Tibial nerve (tissue), 3 donors: Measurements from ENCODE around the gene S100A14.

Source experiments
- POLR2A ChIP-seq, 2 donors: fragments of 450-650 bp; IDR thresholded peaks; one replicate each; pipeline ENCODE4 v1.6.1; 2017; ENCODE audit warnings: antibody characterized with exemption in 2 of 2, mild to moderate bottlenecking in 2 of 2, moderate library complexity in 2 of 2
- TF ChIP-seq, protein P1 (sequence below), 5 experiments: fragments of 200-600 bp in 3 of 5; fragments of 450-650 bp in 2 of 5; sonication (generic) in 3 of 5; IDR thresholded peaks; one replicate each; pipeline ENCODE4 v1.5.1; 2016 to 2019; ENCODE audit warnings: antibody characterized with exemption in 5 of 5, mild to moderate bottlenecking in 3 of 5, moderate library complexity in 2 of 5

DNA sequence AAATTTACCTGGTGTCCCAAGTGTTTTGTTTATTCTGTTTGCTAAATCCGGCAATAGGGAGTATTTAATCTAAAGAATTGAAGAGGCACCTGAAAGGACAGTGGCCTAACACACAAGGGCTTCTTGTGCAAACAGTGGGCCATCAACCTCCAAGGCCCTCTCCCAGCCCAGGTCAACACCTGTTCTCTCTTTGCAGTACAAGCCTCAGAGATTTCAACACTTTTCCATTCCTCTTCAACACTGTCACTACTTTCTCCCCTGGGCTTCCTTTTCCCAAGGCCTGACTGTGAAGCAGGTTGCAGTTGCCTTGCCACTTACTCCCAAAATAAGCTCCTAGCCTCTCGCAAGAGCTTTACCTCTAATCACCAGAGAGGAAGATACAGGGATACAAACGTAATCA is 39.2 kb upstream of the S100A14 start:
- TF ChIP-seq POLR2A (IDR thresholded peaks at IDR 0.05): no peak
- TF ChIP-seq, protein P1, sequence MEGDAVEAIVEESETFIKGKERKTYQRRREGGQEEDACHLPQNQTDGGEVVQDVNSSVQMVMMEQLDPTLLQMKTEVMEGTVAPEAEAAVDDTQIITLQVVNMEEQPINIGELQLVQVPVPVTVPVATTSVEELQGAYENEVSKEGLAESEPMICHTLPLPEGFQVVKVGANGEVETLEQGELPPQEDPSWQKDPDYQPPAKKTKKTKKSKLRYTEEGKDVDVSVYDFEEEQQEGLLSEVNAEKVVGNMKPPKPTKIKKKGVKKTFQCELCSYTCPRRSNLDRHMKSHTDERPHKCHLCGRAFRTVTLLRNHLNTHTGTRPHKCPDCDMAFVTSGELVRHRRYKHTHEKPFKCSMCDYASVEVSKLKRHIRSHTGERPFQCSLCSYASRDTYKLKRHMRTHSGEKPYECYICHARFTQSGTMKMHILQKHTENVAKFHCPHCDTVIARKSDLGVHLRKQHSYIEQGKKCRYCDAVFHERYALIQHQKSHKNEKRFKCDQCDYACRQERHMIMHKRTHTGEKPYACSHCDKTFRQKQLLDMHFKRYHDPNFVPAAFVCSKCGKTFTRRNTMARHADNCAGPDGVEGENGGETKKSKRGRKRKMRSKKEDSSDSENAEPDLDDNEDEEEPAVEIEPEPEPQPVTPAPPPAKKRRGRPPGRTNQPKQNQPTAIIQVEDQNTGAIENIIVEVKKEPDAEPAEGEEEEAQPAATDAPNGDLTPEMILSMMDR (IDR thresholded peaks at IDR 0.05): no peak
